SK-N-SH (cell line): Measurements from ENCODE around the gene SUN2.

Experiments
- CTCF ChIP-seq: fragments of 200-600 bp; sonication (generic); IDR thresholded peaks from 2 replicates; pipeline ENCODE4 v1.6.1; 2017; ENCODE audit warnings: antibody characterized with exemption, mild to moderate bottlenecking, moderate library complexity
- EZH2phosphoT487 ChIP-seq: fragments of 200-600 bp; sonication (generic); IDR thresholded peaks from 2 replicates; pipeline ENCODE4 v1.6.1; 2017; ENCODE audit warnings: low read depth, mixed run types, mild to moderate bottlenecking, antibody characterized with exemption, moderate library complexity, borderline replicate concordance
- FOSL2 ChIP-seq: IDR thresholded peaks from 2 replicates; pipeline ENCODE4 v1.4.0; 2012; ENCODE audit warnings: low read depth, mild to moderate bottlenecking, moderate library complexity, borderline replicate concordance
- MAX ChIP-seq: IDR thresholded peaks from 2 replicates; pipeline ENCODE4 v1.4.0; 2012; ENCODE audit warnings: low read depth
- MEF2A ChIP-seq: IDR thresholded peaks from 2 replicates; pipeline ENCODE4 v1.4.0; 2012; ENCODE audit warnings: low read depth, borderline replicate concordance
- POLR2AphosphoS5 ChIP-seq: IDR thresholded peaks from 2 replicates; pipeline ENCODE4 v1.6.1; 2012; ENCODE audit warnings: low read depth, low read length
- RCOR1 ChIP-seq: fragments of 150-350 bp; IDR thresholded peaks from 2 replicates; pipeline ENCODE4 v1.6.1; 2017; ENCODE audit warnings: antibody characterized with exemption, low read length
- RFX5 ChIP-seq: IDR thresholded peaks from 2 replicates; pipeline ENCODE4 v1.6.1; 2012; ENCODE audit warnings: mild to moderate bottlenecking, improper control_type of control experiment, low read length
- SIN3A ChIP-seq: IDR thresholded peaks from 2 replicates; pipeline ENCODE4 v1.6.1; 2012; ENCODE audit warnings: low read depth, mild to moderate bottlenecking, low read length, moderate library complexity, borderline replicate concordance
- ZBTB33 ChIP-seq: IDR thresholded peaks from 2 replicates; pipeline ENCODE4 v1.4.0; 2012; ENCODE audit warnings: low read depth, borderline replicate concordance
- TF ChIP-seq, protein P1 (sequence below): IDR thresholded peaks from 2 replicates; pipeline ENCODE4 v1.4.0; 2012; ENCODE audit warnings: low read depth, borderline replicate concordance

DNA sequence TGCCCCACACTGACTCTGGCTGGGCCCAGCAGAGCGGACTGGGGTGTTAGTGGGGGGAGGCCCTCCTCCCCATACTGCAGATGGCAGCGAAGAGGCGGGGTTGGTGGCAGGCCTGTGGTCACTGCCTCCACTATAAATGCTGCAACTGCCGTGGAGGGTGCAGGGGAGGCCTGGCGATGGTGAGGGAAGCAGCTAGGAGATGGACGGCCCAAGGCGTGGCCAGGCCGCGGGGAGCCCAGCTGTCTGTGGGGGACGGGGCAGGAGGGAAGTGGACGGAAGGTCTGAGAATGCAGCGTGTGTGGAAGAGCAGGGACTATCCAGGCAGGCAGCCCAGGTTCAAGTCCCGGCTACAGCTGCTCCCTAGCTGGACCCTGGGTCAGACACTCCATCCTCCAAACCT lies 19.9 kb upstream of the SUN2 start:
- TF ChIP-seq MAX (no peak), MEF2A (no peak), EZH2phosphoT487 (no peak), CTCF (no peak), FOSL2 (no peak), SIN3A (no peak), RFX5 (no peak), POLR2AphosphoS5 (no peak), RCOR1 (no peak), ZBTB33 (no peak)
- TF ChIP-seq, protein P1, sequence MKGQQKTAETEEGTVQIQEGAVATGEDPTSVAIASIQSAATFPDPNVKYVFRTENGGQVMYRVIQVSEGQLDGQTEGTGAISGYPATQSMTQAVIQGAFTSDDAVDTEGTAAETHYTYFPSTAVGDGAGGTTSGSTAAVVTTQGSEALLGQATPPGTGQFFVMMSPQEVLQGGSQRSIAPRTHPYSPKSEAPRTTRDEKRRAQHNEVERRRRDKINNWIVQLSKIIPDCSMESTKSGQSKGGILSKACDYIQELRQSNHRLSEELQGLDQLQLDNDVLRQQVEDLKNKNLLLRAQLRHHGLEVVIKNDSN: no peak
